ENCODE results near the gene ROMO1.
"Not testable (repeated sequence)": the region's sequence is repeated elsewhere in the genome, so short reads cannot be mapped to it uniquely, and the experiment has no call there.

The ROMO1 gene

GRCh38 chr20:35741892-35742740 lies 42.9 kb downstream of the ROMO1 start, which contains the start of gene RBM39:
TSS of gene RBM39 (minus strand) at chr20:35742260. CDS start at chr20:35740874, 1,386 bp downstream.
- peak; percentile 100 for DNase-seq (ENCODE audit: low spot score)
- TF ChIP-seq, protein P1, sequence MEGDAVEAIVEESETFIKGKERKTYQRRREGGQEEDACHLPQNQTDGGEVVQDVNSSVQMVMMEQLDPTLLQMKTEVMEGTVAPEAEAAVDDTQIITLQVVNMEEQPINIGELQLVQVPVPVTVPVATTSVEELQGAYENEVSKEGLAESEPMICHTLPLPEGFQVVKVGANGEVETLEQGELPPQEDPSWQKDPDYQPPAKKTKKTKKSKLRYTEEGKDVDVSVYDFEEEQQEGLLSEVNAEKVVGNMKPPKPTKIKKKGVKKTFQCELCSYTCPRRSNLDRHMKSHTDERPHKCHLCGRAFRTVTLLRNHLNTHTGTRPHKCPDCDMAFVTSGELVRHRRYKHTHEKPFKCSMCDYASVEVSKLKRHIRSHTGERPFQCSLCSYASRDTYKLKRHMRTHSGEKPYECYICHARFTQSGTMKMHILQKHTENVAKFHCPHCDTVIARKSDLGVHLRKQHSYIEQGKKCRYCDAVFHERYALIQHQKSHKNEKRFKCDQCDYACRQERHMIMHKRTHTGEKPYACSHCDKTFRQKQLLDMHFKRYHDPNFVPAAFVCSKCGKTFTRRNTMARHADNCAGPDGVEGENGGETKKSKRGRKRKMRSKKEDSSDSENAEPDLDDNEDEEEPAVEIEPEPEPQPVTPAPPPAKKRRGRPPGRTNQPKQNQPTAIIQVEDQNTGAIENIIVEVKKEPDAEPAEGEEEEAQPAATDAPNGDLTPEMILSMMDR (IDR thresholded peaks at IDR 0.05), result no peak
- H3K27ac ChIP-seq, result peak within 1 kb of the TSS; percentile 97 to 100
- H3K4me3 ChIP-seq, result peak within 1 kb of the TSS; percentile 84

DNA sequence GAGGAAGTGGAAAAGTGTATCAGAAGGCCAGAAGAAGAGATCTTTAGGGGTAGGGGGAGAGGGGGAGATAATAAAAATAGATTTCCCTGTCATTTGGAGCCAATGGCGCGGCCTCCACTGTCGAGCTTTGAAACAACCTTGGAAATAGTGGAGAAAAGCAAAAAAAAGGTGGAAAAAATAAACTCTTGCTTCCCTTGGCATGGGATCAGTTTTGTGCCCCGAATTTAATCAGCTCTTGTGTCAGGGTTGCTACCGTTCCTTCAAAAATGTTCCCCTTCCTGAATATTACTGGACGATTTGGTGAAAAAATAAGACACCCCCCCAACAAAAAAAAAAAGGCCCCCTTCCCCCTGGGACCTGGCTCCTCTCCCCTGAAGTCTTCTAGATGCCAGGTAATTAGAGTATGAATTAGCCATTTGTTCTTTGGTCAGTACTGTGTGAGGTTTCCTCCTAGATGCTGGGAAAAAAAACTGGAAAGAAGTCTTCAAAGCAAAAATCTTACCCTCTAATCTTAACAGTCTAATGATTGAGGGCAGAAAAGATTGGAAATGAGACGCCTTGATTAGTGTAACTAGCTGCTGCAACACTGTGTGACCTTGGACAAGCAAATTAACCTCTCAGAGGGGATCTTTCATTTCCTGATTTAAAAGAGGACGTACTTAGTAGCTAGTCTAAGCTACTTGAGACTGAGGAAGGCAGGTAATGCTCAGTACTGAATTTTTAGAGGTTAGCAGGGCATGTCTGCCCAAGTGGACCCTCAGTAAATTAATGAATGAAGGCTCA lies 43.7 kb downstream of the ROMO1 start:
- no peak for DNase-seq (ENCODE audit: low spot score)
- peak overlapping the region; percentile 68 for H3K4me3 ChIP-seq
- TF ChIP-seq, protein P1 (IDR thresholded peaks at IDR 0.05), result no peak

GRCh38 chr20:35743693-35744491 lies 44.7 kb downstream of the ROMO1 start:
- no peak for DNase-seq (ENCODE audit: low spot score)
- TF ChIP-seq, protein P1 (IDR thresholded peaks at IDR 0.05), result no peak
- Histone ChIP-seq H3K27ac (peak overlapping the region; percentile 88 to 95), H3K4me3 (peak overlapping the region; percentile 68)

More for the DNA sequence above, 43.7 kb downstream of the ROMO1 start:
- H3K27ac ChIP-seq, result peak overlapping the region; percentile 88 to 95

- not testable (repeated sequence) for DNase-seq (ENCODE audit: low spot score); H3K4me3 ChIP-seq
- H3K27ac ChIP-seq, result peak overlapping the region in 1 of 2 donors; percentile 31
Measured at GRCh38 chr20:35744492-35744841, 45.3 kb downstream of the ROMO1 start.
